GM21390 (cell line): ENCODE data around the gene EID1.
"Not testable (repeated sequence)": the region's sequence is repeated elsewhere in the genome, so short reads cannot be mapped to it uniquely, and the experiment has no call there.

ENCODE experiments used
- ATAC-seq: cut with Tn5 transposase; IDR thresholded peaks from one replicate; pipeline ENCODE4 v1.9.1; 2021; ENCODE audit not compliant: unreplicated experiment

Gene EID1

GRCh38 chr15:48905847-48906246 is 27.9 kb downstream of the EID1 start:
- no peak for ATAC-seq

GRCh38 chr15:48909313-48909712 is 31.4 kb downstream of the EID1 start:
- ATAC-seq = not testable (repeated sequence)

- ATAC-seq = not testable (repeated sequence)
Observed at GRCh38 chr15:48910554-48910953, 32.6 kb downstream of the EID1 start.

- ATAC-seq = no peak
Observed at GRCh38 chr15:48913141-48913540, 35.2 kb downstream of the EID1 start.

- no peak for ATAC-seq
Observed at GRCh38 chr15:48914717-48915116, 36.8 kb downstream of the EID1 start.

GRCh38 chr15:48915861-48916260 is 37.9 kb downstream of the EID1 start:
- no peak for ATAC-seq

- ATAC-seq = no peak
Observed at GRCh38 chr15:48916721-48917120, 38.8 kb downstream of the EID1 start.

- ATAC-seq = no peak
Observed at GRCh38 chr15:48922046-48922445, 44.1 kb downstream of the EID1 start.

- ATAC-seq = no peak
Observed at GRCh38 chr15:48924528-48925393, 46.8 kb downstream of the EID1 start.

- ATAC-seq = no peak
Observed at GRCh38 chr15:48925714-48926223, 47.8 kb downstream of the EID1 start.

- ATAC-seq = no peak
Observed at GRCh38 chr15:48928877-48929538, 51.1 kb downstream of the EID1 start.

- ATAC-seq = no peak
Observed at GRCh38 chr15:48929661-48930060, 51.7 kb downstream of the EID1 start.
